Astrocyte of the cerebellum (primary cell): ENCODE data around the gene HOXD10.

Source experiments
- DNase-seq: peaks from one replicate; pipeline ENCODE4 v3.0.0-alpha.2; 2011; ENCODE audit warnings: low read depth
- H3K4me3 ChIP-seq: 2 replicates; pipeline ENCODE4 v1.5.1; 2011; ENCODE audit warnings: mild to moderate bottlenecking, low read depth, low read length, moderate library complexity
- in situ Hi-C: cut with HindIII; loops from 2 replicates; pipeline ENCODE4 v1.10.0; 2017; ENCODE audit warnings: low sequenced_read_pairs
- TF ChIP-seq, protein P1 (sequence below): IDR thresholded peaks from 2 replicates; pipeline ENCODE4 v1.5.1; 2012; ENCODE audit warnings: low read length, low read depth, moderate library complexity, mild to moderate bottlenecking; ENCODE audit errors: missing control alignments

The HOXD10 gene

DNA sequence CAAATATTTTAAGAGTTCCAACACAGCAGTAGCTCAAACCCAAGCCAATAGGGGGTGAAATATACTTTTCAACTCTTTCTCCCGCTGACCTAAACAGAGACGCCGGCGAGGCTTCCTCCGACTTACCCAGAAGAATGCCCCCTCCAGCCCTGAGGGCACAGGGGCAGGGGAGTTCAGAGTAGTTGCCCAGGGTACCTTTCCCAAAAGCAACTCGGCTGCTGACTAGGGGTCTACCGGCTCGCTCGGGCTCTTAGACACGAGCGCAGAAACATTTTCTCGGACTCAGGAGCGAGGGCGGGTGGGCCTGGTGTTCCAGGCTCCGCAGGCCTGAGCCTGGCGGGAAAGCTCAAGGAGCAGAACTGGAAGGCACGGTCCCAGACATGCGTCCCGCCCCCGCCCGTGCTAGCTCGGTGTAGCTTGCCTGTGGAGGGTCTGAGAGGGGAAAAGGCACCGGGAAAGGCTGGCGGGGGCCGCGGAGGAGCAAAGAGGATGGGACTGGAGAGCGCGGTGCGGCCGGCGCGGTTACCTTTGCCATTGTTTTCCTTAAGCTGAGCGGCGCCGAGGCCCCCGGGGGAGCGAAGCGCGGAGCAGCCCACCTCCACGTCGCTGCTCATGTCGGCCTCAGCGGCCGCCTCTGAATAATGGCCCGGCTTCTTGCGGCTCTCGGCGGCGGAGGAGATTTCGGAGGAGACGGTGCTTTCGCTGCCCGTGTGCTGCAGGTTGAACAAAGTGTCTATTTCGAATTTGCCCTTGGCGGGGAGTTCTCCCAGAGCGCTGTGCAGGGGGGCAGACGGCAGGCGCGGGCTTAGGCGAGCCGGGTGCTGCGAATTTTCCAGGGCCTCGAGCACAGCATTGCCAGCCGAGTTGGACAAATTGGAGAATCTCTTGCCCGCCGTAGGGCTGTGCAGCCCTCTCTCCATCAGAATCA lies 33.5 kb upstream of the HOXD10 start:
- no peak overlapping the region for H3K4me3 ChIP-seq
- in situ Hi-C loops, result loop anchor here (25.0 kb wide), 1 partner anchor 1171 kb away; no protein-coding TSS in a partner anchor
- TF ChIP-seq, protein P1, sequence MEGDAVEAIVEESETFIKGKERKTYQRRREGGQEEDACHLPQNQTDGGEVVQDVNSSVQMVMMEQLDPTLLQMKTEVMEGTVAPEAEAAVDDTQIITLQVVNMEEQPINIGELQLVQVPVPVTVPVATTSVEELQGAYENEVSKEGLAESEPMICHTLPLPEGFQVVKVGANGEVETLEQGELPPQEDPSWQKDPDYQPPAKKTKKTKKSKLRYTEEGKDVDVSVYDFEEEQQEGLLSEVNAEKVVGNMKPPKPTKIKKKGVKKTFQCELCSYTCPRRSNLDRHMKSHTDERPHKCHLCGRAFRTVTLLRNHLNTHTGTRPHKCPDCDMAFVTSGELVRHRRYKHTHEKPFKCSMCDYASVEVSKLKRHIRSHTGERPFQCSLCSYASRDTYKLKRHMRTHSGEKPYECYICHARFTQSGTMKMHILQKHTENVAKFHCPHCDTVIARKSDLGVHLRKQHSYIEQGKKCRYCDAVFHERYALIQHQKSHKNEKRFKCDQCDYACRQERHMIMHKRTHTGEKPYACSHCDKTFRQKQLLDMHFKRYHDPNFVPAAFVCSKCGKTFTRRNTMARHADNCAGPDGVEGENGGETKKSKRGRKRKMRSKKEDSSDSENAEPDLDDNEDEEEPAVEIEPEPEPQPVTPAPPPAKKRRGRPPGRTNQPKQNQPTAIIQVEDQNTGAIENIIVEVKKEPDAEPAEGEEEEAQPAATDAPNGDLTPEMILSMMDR, result no peak
- no peak for DNase-seq

DNA sequence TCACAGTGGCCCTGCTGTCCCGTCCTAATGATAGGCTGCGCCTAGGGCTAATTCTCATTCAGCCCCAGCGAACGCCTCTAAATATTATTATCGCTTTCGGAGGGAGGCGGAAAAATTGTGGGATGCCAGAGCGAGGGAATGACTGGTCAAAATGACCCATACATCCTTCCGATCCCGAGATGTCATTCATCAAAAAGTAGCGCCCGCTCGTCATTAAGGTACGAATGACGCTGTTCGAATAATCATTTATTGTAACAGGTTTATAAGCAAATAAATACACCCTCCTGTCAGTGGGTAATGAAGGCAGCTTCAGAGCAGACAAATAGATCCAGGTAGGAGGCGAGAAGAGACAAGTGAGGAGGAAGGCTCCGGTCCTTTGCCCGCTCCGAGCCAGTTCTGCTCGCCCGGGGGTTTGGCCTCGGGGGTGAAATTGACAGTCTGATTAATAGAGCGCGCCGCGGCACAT lies 32.7 kb upstream of the HOXD10 start, which contains the start of gene EVX2:
Gene EVX2 (minus strand): TSS at position 167 of the 466 bp plus-strand sequence. CDS start 186 bp downstream, outside the sequence.
- no peak within 1 kb of the TSS for H3K4me3 ChIP-seq
- no peak for DNase-seq
- TF ChIP-seq, protein P1, result no peak
- in situ Hi-C loops, result loop anchor here (25.0 kb wide), 1 partner anchor 1172 kb away; no protein-coding TSS in a partner anchor

DNA sequence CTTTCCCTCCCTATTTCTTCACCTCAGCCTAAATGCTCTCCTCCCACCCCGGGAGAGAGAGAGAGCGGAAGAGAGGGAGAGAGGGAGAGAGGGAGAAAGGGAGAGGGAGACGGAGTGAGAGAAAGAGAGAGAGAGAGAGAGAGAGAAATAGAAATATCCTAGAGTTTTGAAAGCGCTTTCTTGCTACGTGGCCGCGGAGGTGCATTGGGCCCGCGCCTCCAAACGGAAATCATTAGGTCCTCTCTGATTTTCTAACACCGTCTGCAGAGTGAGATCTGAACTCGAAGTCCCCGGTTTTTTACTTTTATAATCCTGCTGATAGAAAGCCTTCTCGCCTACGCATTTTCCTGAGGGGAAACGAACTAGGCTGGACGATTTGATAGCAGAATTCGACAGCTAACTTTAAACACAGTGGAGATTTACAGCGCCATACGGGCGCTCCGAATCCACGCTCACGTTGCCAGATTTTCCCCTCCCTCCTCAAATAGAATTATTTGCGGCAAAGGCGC lies 31.9 kb upstream of the HOXD10 start:
- in situ Hi-C loops, result loop anchor here (25.0 kb wide), 1 partner anchor 1172 kb away; no protein-coding TSS in a partner anchor

DNA sequence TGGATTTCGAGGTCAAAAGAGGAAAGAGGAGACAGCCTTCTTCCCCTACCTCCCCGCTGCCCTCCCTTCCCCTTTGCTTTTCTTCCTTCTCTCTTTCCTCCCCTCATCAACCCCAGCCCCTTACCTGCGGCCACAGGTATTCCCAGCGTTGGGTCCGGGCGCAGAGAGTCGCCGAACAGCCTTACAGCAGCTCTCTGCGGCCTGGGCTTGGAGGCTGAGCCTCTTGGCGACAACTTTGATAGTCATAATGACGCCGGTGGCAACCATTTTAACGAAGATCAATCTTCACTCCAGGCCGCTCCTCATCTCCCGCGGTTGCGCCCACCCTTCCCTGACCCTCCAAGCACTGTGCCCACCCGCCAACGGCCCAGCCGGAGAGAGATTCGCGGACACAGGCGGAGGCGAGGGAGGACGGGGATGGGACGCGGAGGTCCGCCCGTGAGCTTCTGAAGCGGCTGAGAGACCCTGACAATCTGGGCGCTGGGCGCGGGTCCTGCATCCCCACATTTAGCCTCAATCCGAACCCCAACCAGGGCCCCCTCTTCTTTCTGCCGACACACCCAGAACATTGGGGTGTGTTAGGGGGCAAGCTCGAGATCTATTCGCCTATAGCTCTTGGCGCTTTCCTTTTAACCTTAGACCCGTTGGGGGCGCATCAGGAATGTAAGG lies 31.3 kb upstream of the HOXD10 start:
- in situ Hi-C loops, result loop anchor here (25.0 kb wide), 1 partner anchor 1173 kb away; no protein-coding TSS in a partner anchor
- H3K4me3 ChIP-seq, result no peak overlapping the region
- no peak for DNase-seq
- TF ChIP-seq, protein P1, result no peak

More for the DNA sequence above, 31.9 kb upstream of the HOXD10 start:
- no peak for DNase-seq
- H3K4me3 ChIP-seq, result no peak overlapping the region
- TF ChIP-seq, protein P1, result no peak

DNA sequence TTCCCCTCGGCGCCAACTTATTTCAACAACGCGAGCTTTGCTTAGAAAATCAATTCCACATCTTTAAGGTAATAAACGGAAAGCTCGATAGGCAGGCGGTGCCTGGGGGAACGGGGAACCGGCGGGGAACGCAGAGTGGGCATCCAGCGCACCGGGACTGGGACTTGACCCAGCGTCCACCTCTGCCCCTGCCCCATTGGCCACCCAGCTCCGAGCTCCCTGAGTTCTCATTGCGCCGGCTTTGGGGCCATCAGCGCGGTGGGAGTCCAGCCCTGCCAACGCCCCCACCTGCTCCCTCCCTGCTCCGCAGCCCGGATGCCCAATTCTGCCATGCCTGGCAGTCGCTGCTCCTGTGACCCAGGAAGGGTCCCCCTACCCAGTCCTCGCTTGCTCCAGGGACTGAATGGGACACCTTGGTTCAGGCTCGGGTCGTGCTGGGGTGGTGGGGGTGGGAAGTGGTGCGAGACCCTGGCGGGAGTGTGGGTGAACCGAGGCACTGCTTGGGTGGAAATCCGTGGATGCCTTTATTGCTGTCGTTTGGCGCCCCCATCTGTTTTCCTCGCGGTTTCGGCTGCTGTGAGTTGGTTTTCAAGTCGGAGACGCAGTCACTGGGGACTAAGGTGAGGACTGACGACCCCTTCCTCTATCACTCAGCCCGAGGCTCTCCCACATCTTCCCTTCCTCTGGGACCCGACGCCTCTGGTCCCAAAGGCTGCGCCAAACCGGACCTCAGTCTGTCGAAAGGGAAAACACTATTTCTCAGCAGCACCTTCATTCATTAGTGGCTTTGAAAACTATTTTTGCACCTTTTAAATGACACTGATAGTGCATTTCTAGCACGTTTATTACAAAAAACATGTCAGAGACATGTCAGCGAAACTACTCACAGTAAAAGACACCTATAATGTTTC lies 30.5 kb upstream of the HOXD10 start:
- in situ Hi-C loops, result loop anchor here (25.0 kb wide), 1 partner anchor 1174 kb away; no protein-coding TSS in a partner anchor
- TF ChIP-seq, protein P1, result peak; percentile 58
- no peak overlapping the region for H3K4me3 ChIP-seq
- peak; percentile 12 for DNase-seq
